Measurements from ENCODE around the gene REXO1. TPM values are rescaled to one million over a fixed set of nuclear protein-coding genes. Genes with fewer than 3 reads are reported as not detected.

The REXO1 gene
- total RNA-seq, 1 donor from 2014 or later: 39.3 TPM

GRCh38 chr19:1818549-1819195 lies 29.6 kb downstream of the REXO1 start:
- Mint-ChIP-seq H3K4me1 (ENCODE audit: unreplicated experiment) (peaks cover 2% of the 10 kb centered on the region), H3K27me3 (ENCODE audit: unreplicated experiment) (no peaks in the 10 kb centered on the region), H3K36me3 (ENCODE audit: unreplicated experiment) (peaks cover 16% of the 10 kb centered on the region), H3K27ac (ENCODE audit: unreplicated experiment) (no peak overlapping the region), H3K9me3 (ENCODE audit: unreplicated experiment) (no peaks in the 10 kb centered on the region), H3K4me3 (ENCODE audit: unreplicated experiment) (no peak overlapping the region)
- DNase-seq (ENCODE audit: extremely low spot score, unreplicated experiment): no peak
- no peak for TF ChIP-seq CTCF (IDR thresholded peaks at IDR 0.05)

DNA sequence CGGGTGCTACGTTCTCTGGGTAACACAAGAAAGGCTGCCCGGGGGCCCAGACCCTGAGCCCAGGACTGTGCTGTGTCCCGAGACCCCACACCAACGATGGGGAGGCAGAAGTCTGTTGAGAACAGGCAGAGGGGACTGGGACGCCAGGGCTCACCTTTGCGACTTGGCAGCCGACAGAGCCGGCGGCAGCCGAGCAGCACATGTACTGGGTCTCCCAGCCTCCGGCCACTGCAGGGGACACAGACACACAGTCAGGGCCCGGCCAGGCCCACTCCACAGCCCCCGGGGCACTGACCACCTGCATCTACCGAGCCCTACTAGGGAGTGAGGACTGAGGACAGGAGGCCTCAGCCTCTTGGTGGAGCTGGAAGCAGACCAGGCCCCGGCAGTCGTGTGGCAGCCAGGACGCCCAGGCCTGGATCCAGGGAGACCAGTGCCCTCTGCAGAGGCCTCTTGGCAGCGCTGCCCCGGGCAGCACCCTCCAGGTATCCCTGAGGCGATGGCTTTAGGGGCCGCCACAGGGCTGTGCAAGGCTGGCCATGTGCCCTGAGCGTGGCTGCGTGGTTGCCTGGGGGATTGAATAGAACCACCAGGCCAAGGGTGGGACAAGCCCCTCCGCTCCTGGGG lies 30.6 kb downstream of the REXO1 start:
- Mint-ChIP-seq H3K9me3 (ENCODE audit: unreplicated experiment) (no peaks in the 10 kb centered on the region), H3K27me3 (ENCODE audit: unreplicated experiment) (no peaks in the 10 kb centered on the region), H3K4me3 (ENCODE audit: unreplicated experiment) (no peak overlapping the region), H3K4me1 (ENCODE audit: unreplicated experiment) (peaks cover 9% of the 10 kb centered on the region), H3K36me3 (ENCODE audit: unreplicated experiment) (peaks cover 14% of the 10 kb centered on the region), H3K27ac (ENCODE audit: unreplicated experiment) (no peak overlapping the region)
- TF ChIP-seq CTCF (IDR thresholded peaks at IDR 0.05): no peak
- no peak for DNase-seq (ENCODE audit: extremely low spot score, unreplicated experiment)

- no peak for DNase-seq (ENCODE audit: extremely low spot score, unreplicated experiment)
- Mint-ChIP-seq H3K4me1 (ENCODE audit: unreplicated experiment) (peaks cover 13% of the 10 kb centered on the region), H3K36me3 (ENCODE audit: unreplicated experiment) (peaks cover 12% of the 10 kb centered on the region), H3K27ac (ENCODE audit: unreplicated experiment) (no peak overlapping the region), H3K4me3 (ENCODE audit: unreplicated experiment) (no peak overlapping the region), H3K9me3 (ENCODE audit: unreplicated experiment) (no peaks in the 10 kb centered on the region), H3K27me3 (ENCODE audit: unreplicated experiment) (no peaks in the 10 kb centered on the region)
- TF ChIP-seq CTCF (IDR thresholded peaks at IDR 0.05): no peak
Measured at GRCh38 chr19:1816530-1817298, 31.6 kb downstream of the REXO1 start.

- Mint-ChIP-seq H3K27me3 (ENCODE audit: unreplicated experiment) (no peaks in the 10 kb centered on the region), H3K36me3 (ENCODE audit: unreplicated experiment) (peaks cover 12% of the 10 kb centered on the region), H3K4me3 (ENCODE audit: unreplicated experiment) (no peak overlapping the region), H3K4me1 (ENCODE audit: unreplicated experiment) (peaks cover 15% of the 10 kb centered on the region), H3K9me3 (ENCODE audit: unreplicated experiment) (no peaks in the 10 kb centered on the region), H3K27ac (ENCODE audit: unreplicated experiment) (no peak overlapping the region)
- TF ChIP-seq CTCF (IDR thresholded peaks at IDR 0.05): no peak
- no peak for DNase-seq (ENCODE audit: extremely low spot score, unreplicated experiment)
Measured at GRCh38 chr19:1815605-1816529, 32.4 kb downstream of the REXO1 start.
